GM12878 (cell line): ENCODE results near the gene RFK. TPM values are rescaled to one million over a fixed set of nuclear protein-coding genes. Genes with fewer than 3 reads are reported as not detected.

ENCODE experiments used
- ATAC-seq: fragments of 200-7000 bp; cut with Tn5 transposase; 3 replicates; pipeline ENCODE4 v1.9.1; 2020; ENCODE audit warnings: mild to moderate bottlenecking, moderate library complexity
- BruUV-seq: library from RNA; stranded (reverse); fragments of 400-500 nt; replicated peaks from 2 replicates; lab custom pipeline; 2021; lab: Mats Ljungman, UMichigan
- CTCF ChIA-PET: fragments of 300-600 bp; sonication (Branson Sonifier 250); formaldehyde crosslinking; extraction: SDS; loops from one replicate; lab custom pipeline; 2021; ENCODE audit warnings: inconsistent platforms; lab: Yijun Ruan, JAX
- POLR2A ChIA-PET: fragments of 350-600 bp; formaldehyde crosslinking; extraction: SDS; loops from one replicate; lab custom pipeline; 2021; ENCODE audit warnings: inconsistent platforms; lab: Charles Lee
- RAD21 ChIA-PET: fragments of 300-600 bp; sonication (Branson Sonifier 250); formaldehyde crosslinking; loops from one replicate; lab custom pipeline; 2023; ENCODE audit warnings: antibody characterized with exemption; ENCODE audit not compliant: unreplicated experiment; lab: Charles Lee
- SMC1A ChIA-PET: fragments of 300-600 bp; sonication (Branson Sonifier 250); formaldehyde crosslinking; loops from one replicate; lab custom pipeline; 2023; ENCODE audit not compliant: unreplicated experiment, uncharacterized antibody; lab: Charles Lee
- DNase-seq: peaks from one replicate; pipeline ENCODE4 v3.0.0-alpha.2; 2011; ENCODE audit warnings: low read depth, low spot score
- FAIRE-seq: peaks from 3 replicates; lab custom pipeline; 2011; peaks lifted over from hg19 to GRCh38; lab: Jason Lieb, UNC
- H2AFZ ChIP-seq: 2 replicates; pipeline ENCODE4 v1.6.0; 2011; ENCODE audit warnings: low read depth, low read length, control low read depth; ENCODE audit not compliant: control insufficient read depth
- H3K27ac ChIP-seq: 2 replicates; pipeline ENCODE4 v1.5.1; 2011; ENCODE audit warnings: control low read depth; ENCODE audit not compliant: control insufficient read depth, insufficient read depth
- H3K27me3 ChIP-seq, 2 experiments: replicated peaks in 1 of 2; 2 replicates each; pipeline versions ENCODE4 v1.6.0 to v1.6.1; 2011; ENCODE audit warnings: low read length in 1 of 2; ENCODE audit not compliant: control insufficient read depth in 2 of 2, insufficient read depth in 2 of 2
- H3K36me3 ChIP-seq, 2 experiments: 2 replicates each; pipeline ENCODE4 v1.5.1; 2011; ENCODE audit warnings: low read length in 1 of 2; ENCODE audit not compliant: control insufficient read depth in 2 of 2, insufficient read depth in 2 of 2
- H3K4me1 ChIP-seq: 2 replicates; pipeline ENCODE4 v1.6.1; 2011; ENCODE audit warnings: mild to moderate bottlenecking, low read length, moderate library complexity, mixed read lengths; ENCODE audit not compliant: control insufficient read depth, insufficient read depth
- H3K4me2 ChIP-seq: 2 replicates; pipeline ENCODE4 v1.6.0; 2011; ENCODE audit warnings: control low read depth; ENCODE audit not compliant: control insufficient read depth, insufficient read depth
- H3K4me3 ChIP-seq: fragments of 200-600 bp; sonication (generic); 2 replicates; pipeline ENCODE4 v1.5.1; 2016
- H3K79me2 ChIP-seq: 2 replicates; pipeline ENCODE4 v1.6.0; 2011; ENCODE audit warnings: low read length; ENCODE audit not compliant: control insufficient read depth, insufficient read depth
- H3K9ac ChIP-seq: 2 replicates; pipeline ENCODE4 v1.8.0; 2011; ENCODE audit warnings: low read length, control low read depth, mixed read lengths; ENCODE audit not compliant: control insufficient read depth, insufficient read depth
- H3K9me3 ChIP-seq: replicated peaks from 3 replicates; pipeline ENCODE4 v1.5.1; 2011; ENCODE audit warnings: mild to moderate bottlenecking, low read length; ENCODE audit not compliant: control insufficient read depth, insufficient read depth
- H4K20me1 ChIP-seq: 2 replicates; pipeline ENCODE4 v1.6.0; 2011; ENCODE audit not compliant: control insufficient read depth, insufficient read depth
- ATF3 ChIP-seq: IDR thresholded peaks from 2 replicates; pipeline ENCODE4 v1.6.1; 2011; ENCODE audit warnings: low read depth, mild to moderate bottlenecking, low read length, moderate library complexity, borderline replicate concordance; ENCODE audit errors: extremely low read depth
- CHD1 ChIP-seq: IDR thresholded peaks from 2 replicates; pipeline ENCODE4 v1.6.1; 2012; ENCODE audit warnings: low read depth, low read length, improper control_type of control experiment
- CREM ChIP-seq: IDR thresholded peaks from 2 replicates; pipeline ENCODE4 v1.6.1; 2014; ENCODE audit warnings: antibody characterized with exemption, low read depth
- EP300 ChIP-seq, 2 experiments: fragments of 150-350 bp in 1 of 2; IDR thresholded peaks; 2 replicates each; pipeline ENCODE4 v1.6.1; 2011 to 2012; ENCODE audit warnings: low read depth in 2 of 2, low read length in 2 of 2, borderline replicate concordance in 1 of 2, improper control_type of control experiment in 1 of 2, inconsistent platforms in 1 of 2; ENCODE audit not compliant: control insufficient read depth in 1 of 2
- IRF4 ChIP-seq: IDR thresholded peaks from 2 replicates; pipeline ENCODE4 v1.6.1; 2011; ENCODE audit warnings: low read depth, low read length
- MXI1 ChIP-seq: fragments of 150-350 bp; IDR thresholded peaks from 2 replicates; pipeline ENCODE4 v1.6.1; 2011; ENCODE audit warnings: low read depth, mild to moderate bottlenecking, inconsistent platforms, low read length, improper control_type of control experiment
- NFYA ChIP-seq: IDR thresholded peaks from 2 replicates; pipeline ENCODE4 v1.6.1; 2011; ENCODE audit warnings: low read depth, mild to moderate bottlenecking, low read length, improper control_type of control experiment, borderline replicate concordance
- SIX5 ChIP-seq: IDR thresholded peaks from 2 replicates; pipeline ENCODE4 v1.6.1; 2011; ENCODE audit warnings: mild to moderate bottlenecking, low read depth, low read length, moderate library complexity; ENCODE audit not compliant: severe bottlenecking
- SKIL ChIP-seq: fragments of 450-650 bp; IDR thresholded peaks from 2 replicates; pipeline ENCODE4 v1.6.1; 2017; ENCODE audit warnings: mild to moderate bottlenecking, low read depth, inconsistent platforms; ENCODE audit not compliant: poor library complexity, severe bottlenecking
- SREBF1 ChIP-seq: IDR thresholded peaks from 2 replicates; pipeline ENCODE4 v1.6.1; 2012; ENCODE audit warnings: mild to moderate bottlenecking, low read length
- TCF12 ChIP-seq: IDR thresholded peaks from 2 replicates; pipeline ENCODE4 v1.6.1; 2011; ENCODE audit warnings: low read depth, mild to moderate bottlenecking, low read length
- ZBTB11 ChIP-seq: fragments of 450-650 bp; formaldehyde crosslinking; IDR thresholded peaks from 2 replicates; pipeline ENCODE4 v1.5.0; 2022; ENCODE audit warnings: mild to moderate bottlenecking, missing genetic modification characterization
- ZNF217 ChIP-seq: fragments of 450-650 bp; IDR thresholded peaks from 2 replicates; pipeline ENCODE4 v1.6.1; 2017; ENCODE audit warnings: antibody characterized with exemption, mild to moderate bottlenecking
- ZNF24 ChIP-seq: fragments of 450-650 bp; IDR thresholded peaks from 2 replicates; pipeline ENCODE4 v1.6.1; 2017; ENCODE audit warnings: antibody characterized with exemption, mild to moderate bottlenecking
- WGBS: methylation state at CpG from one replicate; pipeline ENCODE4 v1.1.6; 2016; ENCODE audit warnings: low lambda C conversion rate; ENCODE audit not compliant: insufficient replicate concordance, insufficient coverage; ENCODE audit errors: missing lambda C conversion rate; 5-methylcytosine and 5-hydroxymethylcytosine counted together
- in situ Hi-C: fragments of 300-500 bp; cut with MboI; formaldehyde crosslinking; loops from 9 replicates; pipeline ENCODE4 v1.14.3; 2018; ENCODE audit warnings: mixed read lengths
- intact Hi-C: fragments of 100-400 bp; cut with micrococcal nuclease; formaldehyde crosslinking; loops from one replicate; pipeline ENCODE4 v1.14.2; 2022; ENCODE audit not compliant: unreplicated experiment
- polyA plus RNA-seq, 11 experiments: library from polyadenylated mRNA; depleted of rRNA in 4 of 11; unstranded in 6 of 11; stranded (reverse) in 5 of 11; fragments of >200 nt; fragmentation: Nextera tagmentation in 4 of 11; fragmentation: Illumina TruSeq in 1 of 11; extraction: Ambion mirVana in 4 of 11; extraction: Trizol in 1 of 11; gene quantifications; 1 replicate in 1 of 11; 2 replicates in 10 of 11; pipeline versions ENCODE4 v1.2.1 to v1.2.3, GENCODE V29; 2011 to 2016; ENCODE audit warnings: inconsistent platforms in 2 of 11, missing spikeins in 2 of 11, low read depth in 1 of 11
- total RNA-seq, 4 experiments: library from RNA; depleted of rRNA in 3 of 4; stranded (reverse); fragments of >200 nt in 3 of 4; fragmentation: Illumina TruSeq in 1 of 4; extraction: Trizol in 1 of 4; gene quantifications; 2 replicates each; pipeline versions ENCODE4 v1.2.1 to v1.2.3, GENCODE V29; 2013 to 2021

Gene RFK
- total and polyA plus RNA-seq, 10 of the 15 experiments (the other 5 are each of a cell fraction or from before 2014, with no cell fraction given): 4.4 to 18.6 (median 11.6) TPM

- ATAC-seq (no peak), DNase-seq (no peak), FAIRE-seq (no peak)
- BruUV-seq: no TSS peak
- Histone ChIP-seq H3K27me3 (no peaks in the 10 kb centered on the region), H3K9ac (no peak overlapping the region), H3K36me3 (0 out of 4 replicates have a peak, but pooled peaks cover 0 to 3% of the 10 kb centered on the region in 2 experiments), H3K27ac (no peak overlapping the region), H2AFZ (no peak overlapping the region), H3K9me3 (no peaks in the 10 kb centered on the region), H3K79me2 (peaks cover 7% of the 10 kb centered on the region), H4K20me1 (no peaks in the 10 kb centered on the region), H3K4me2 (no peak overlapping the region), H3K4me1 (peaks cover 4% of the 10 kb centered on the region; the same call in 1 of the 2 replicates), H3K4me3 (no peak overlapping the region)
- intact Hi-C loops (no loop called here), in situ Hi-C loops (no loop called here)
- SMC1A ChIA-PET: interaction anchor here (0.8 to 2.1 kb wide), 6 partner anchors 11 to 309 kb away, joined by 3 to 7 read pairs (median 3); no protein-coding TSS in a partner anchor
- TF ChIP-seq NFYA: no peak
- TF ChIP-seq MXI1: no peak
- no peak for TF ChIP-seq SIX5
- TF ChIP-seq SKIL: no peak
- TF ChIP-seq TCF12: no peak
- no peak for TF ChIP-seq ZNF217
- TF ChIP-seq ZBTB11 (CRISPR knock-in tag): no peak
- TF ChIP-seq EP300 (IDR thresholded peaks at IDR 0.05; ENCODE audit: borderline replicate concordance in 1 of 2, control insufficient read depth in 1 of 2, low read depth in 2 of 2, low read length in 2 of 2): no peak
- TF ChIP-seq CHD1: no peak
- TF ChIP-seq ATF3: no peak
- TF ChIP-seq IRF4: no peak
- no peak for TF ChIP-seq CREM
- TF ChIP-seq SREBF1: no peak
- no peak for TF ChIP-seq ZNF24
- RAD21 ChIA-PET: no interaction called here
- CTCF ChIA-PET: interaction anchor here (0.6 to 1.6 kb wide), 2 partner anchors 9 to 71 kb away, joined by 4 to 5 read pairs; no protein-coding TSS in a partner anchor
- 94% methylated on average over 1 of the region's 1 CpG for WGBS
- POLR2A ChIA-PET: no interaction called here
These were observed 3.6 kb downstream of the RFK start for GRCh38 chr9:76390656-76391055.
